Mesendoderm (in vitro differentiated cells): ENCODE measurements around the gene PSMD6.

Experiments used
- DNase-seq: peaks from one replicate; pipeline ENCODE4 v3.0.0; 2013
- H2AK5ac ChIP-seq: 2 replicates; pipeline ENCODE4 v1.6.1; 2013; ENCODE audit warnings: low read length, inconsistent platforms
- H2BK120ac ChIP-seq: 2 replicates; pipeline ENCODE4 v1.6.1; 2013; ENCODE audit warnings: low read depth, mild to moderate bottlenecking, low read length, moderate library complexity, mixed read lengths
- H2BK15ac ChIP-seq: replicated peaks from 2 replicates; pipeline ENCODE4 v1.6.1; 2013; ENCODE audit warnings: low read depth, mild to moderate bottlenecking, moderate library complexity
- H2BK5ac ChIP-seq: 2 replicates; pipeline ENCODE4 v1.6.1; 2013; ENCODE audit warnings: low read length, inconsistent platforms
- H3K18ac ChIP-seq: 2 replicates; pipeline ENCODE4 v1.6.1; 2013; ENCODE audit warnings: mild to moderate bottlenecking, low read length, mixed read lengths
- H3K23ac ChIP-seq: one replicate; pipeline ENCODE4 v1.6.1; 2013; ENCODE audit warnings: low read length
- H3K27ac ChIP-seq: 2 replicates; pipeline ENCODE4 v1.5.1; 2013; ENCODE audit warnings: low read depth, mild to moderate bottlenecking, inconsistent platforms, low read length, moderate library complexity
- H3K27me3 ChIP-seq: 2 replicates; pipeline ENCODE4 v1.6.1; 2013; ENCODE audit warnings: low read length, control low read depth, mild to moderate bottlenecking, inconsistent platforms; ENCODE audit not compliant: insufficient read depth, poor library complexity
- H3K36me3 ChIP-seq: 2 replicates; pipeline ENCODE4 v1.6.1; 2013; ENCODE audit warnings: low read length, inconsistent platforms; ENCODE audit not compliant: control insufficient read depth, insufficient read depth
- H3K4ac ChIP-seq: one replicate; pipeline ENCODE4 v1.6.1; 2013; ENCODE audit warnings: low read depth, mild to moderate bottlenecking, low read length, moderate library complexity
- H3K4me1 ChIP-seq: 2 replicates; pipeline ENCODE4 v1.6.1; 2013; ENCODE audit warnings: low read depth, low read length, inconsistent platforms; ENCODE audit not compliant: control insufficient read depth
- H3K4me2 ChIP-seq: 2 replicates; pipeline ENCODE4 v1.6.1; 2013; ENCODE audit warnings: low read length
- H3K4me3 ChIP-seq: 2 replicates; pipeline ENCODE4 v1.5.1; 2013; ENCODE audit warnings: mild to moderate bottlenecking, low read length
- H3K56ac ChIP-seq: one replicate; pipeline ENCODE4 v1.6.1; 2013; ENCODE audit warnings: low read length
- H3K79me1 ChIP-seq: 2 replicates; pipeline ENCODE4 v1.6.1; 2013; ENCODE audit warnings: low read length, inconsistent platforms
- H3K79me2 ChIP-seq: 2 replicates; pipeline ENCODE4 v1.6.1; 2013; ENCODE audit warnings: mild to moderate bottlenecking, low read length; ENCODE audit not compliant: control insufficient read depth, insufficient read depth
- H3K9ac ChIP-seq: 2 replicates; pipeline ENCODE4 v1.6.1; 2013; ENCODE audit warnings: low read length, inconsistent platforms
- H4K5ac ChIP-seq: one replicate; pipeline ENCODE4 v1.6.1; 2013; ENCODE audit warnings: low read length
- H4K8ac ChIP-seq: one replicate; pipeline ENCODE4 v1.6.1; 2013; ENCODE audit warnings: low read depth, mild to moderate bottlenecking, control low read depth, low read length, moderate library complexity
- WGBS: extraction: QIAGEN DNeasy Blood & Tissue Kit; methylation state at CpG from one replicate; pipeline ENCODE4 v1.1.7; 2013; ENCODE audit warnings: low lambda C conversion rate, missing lambda C conversion rate; ENCODE audit not compliant: insufficient coverage; ENCODE audit errors: extremely low coverage; 5-methylcytosine and 5-hydroxymethylcytosine counted together

PSMD6 gene

DNA sequence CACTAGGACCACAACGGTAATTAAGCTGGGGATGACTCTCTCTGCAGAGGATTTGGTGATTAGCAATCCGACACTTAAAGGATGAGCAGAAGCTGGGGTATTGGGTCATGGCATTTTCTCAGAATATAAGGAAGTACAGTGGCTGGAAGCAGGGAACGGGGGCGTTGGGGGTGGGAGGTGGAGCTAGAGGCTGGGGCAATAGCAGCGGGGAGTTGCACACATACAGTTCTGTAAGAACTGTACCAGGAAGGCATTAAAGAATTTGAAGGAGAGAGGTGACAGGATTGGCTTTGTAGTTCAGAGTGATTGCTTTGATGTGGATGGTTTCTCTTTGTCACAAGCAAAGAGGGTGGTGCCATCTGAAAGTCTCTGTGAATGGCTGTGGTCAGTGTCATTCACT, 28.2 kb downstream of the PSMD6 start:
- H3K27ac ChIP-seq, result no peak overlapping the region

DNA sequence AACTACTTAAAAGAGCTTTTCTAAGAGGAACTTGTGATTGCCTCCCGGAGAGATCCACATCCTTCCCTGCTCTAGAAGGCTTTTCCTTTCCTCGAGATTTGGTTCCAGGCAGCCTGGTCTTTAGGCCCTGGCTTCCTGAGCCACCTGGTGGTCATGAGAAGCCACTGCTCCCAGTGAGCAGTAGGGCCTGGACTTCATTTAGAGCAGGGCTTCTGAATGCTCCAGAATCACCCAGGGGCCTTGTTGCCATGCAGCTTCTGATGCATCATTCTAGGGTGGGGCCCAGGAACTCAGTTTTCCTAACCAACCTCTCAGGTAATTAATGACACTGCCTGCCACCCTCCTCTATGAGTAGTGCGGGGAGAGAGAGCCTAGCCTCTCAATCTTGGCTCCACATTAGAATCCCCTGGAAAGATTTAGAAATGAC, 29.6 kb downstream of the PSMD6 start:
- whole genome bisulfite sequencing, result no CpG with 5 or more reads among the region's 3 CpGs
- Histone ChIP-seq H2BK15ac (no peak overlapping the region), H3K36me3 (peaks cover 15% of the 10 kb centered on the region), H3K4ac (no peak overlapping the region), H3K4me1 (peaks cover 2% of the 10 kb centered on the region), H3K9ac (no peak overlapping the region), H3K27me3 (no peaks in the 10 kb centered on the region), H2BK120ac (no peak overlapping the region), H3K23ac (no peak overlapping the region), H3K56ac (no peak overlapping the region), H3K79me1 (no peaks in the 10 kb centered on the region), H3K79me2 (no peaks in the 10 kb centered on the region), H3K18ac (no peak overlapping the region), H3K4me3 (no peak overlapping the region), H2BK5ac (no peak overlapping the region), H3K4me2 (no peak overlapping the region), H4K5ac (no peak overlapping the region), H4K8ac (no peak overlapping the region), H2AK5ac (no peak overlapping the region), H3K27ac (no peak overlapping the region)
- DNase-seq, result peak; percentile 93

More for the DNA sequence above, 28.2 kb downstream of the PSMD6 start:
- H2BK5ac ChIP-seq, result no peak overlapping the region
- no peak overlapping the region for H4K8ac ChIP-seq
- H3K4me2 ChIP-seq, result no peak overlapping the region
- no peak overlapping the region for H4K5ac ChIP-seq
- H3K18ac ChIP-seq, result no peak overlapping the region
- no peak overlapping the region for H3K9ac ChIP-seq
- peaks cover 12% of the 10 kb centered on the region for H3K36me3 ChIP-seq
- peaks cover 9% of the 10 kb centered on the region for H3K4me1 ChIP-seq
- no peak overlapping the region for H3K23ac ChIP-seq
- no peak for DNase-seq
- H2BK15ac ChIP-seq, result no peak overlapping the region
- no peak overlapping the region for H2AK5ac ChIP-seq
- no peak overlapping the region for H3K4me3 ChIP-seq
- no peak overlapping the region for H2BK120ac ChIP-seq
- no peaks in the 10 kb centered on the region for H3K27me3 ChIP-seq
- WGBS, result no CpG with 5 or more reads among the region's 5 CpGs
- no peaks in the 10 kb centered on the region for H3K79me2 ChIP-seq
- H3K79me1 ChIP-seq, result no peaks in the 10 kb centered on the region
- H3K56ac ChIP-seq, result no peak overlapping the region
- H3K4ac ChIP-seq, result no peak overlapping the region

DNA sequence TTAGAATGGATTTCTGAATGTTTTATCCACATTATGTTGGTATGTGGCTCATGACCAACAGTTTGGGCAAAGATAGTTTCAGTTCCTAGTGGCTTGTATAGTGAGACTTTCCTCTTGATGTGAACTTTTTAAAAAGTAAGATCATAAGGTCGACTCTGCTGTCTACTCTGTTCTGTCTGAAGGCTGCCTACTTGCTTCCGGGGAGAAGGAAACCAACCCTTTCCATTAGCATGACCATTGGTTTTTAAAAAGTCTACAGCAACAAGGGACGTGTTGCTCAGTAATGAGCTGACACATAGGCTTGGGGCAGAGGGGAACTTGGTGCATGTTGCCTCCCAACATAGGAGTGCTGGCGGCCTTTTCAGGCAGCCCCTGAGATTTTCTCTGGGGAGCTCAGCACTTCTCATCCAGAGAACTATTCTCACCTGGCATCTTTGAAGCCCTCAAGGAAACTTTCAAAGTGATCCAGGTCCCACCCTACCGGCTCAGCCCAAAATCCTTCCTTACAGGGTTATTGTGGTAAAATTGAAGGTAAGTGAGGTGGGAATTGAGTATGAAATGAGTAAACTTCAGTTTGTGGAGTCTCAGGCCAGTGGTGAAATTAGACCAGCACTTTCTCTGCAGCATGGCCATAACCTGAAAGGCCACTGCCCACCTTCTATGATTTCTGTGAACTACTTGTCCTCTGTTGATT, 30.6 kb downstream of the PSMD6 start:
- no peak overlapping the region for H3K4me3 ChIP-seq
- no peak overlapping the region for H4K5ac ChIP-seq
- H2BK5ac ChIP-seq, result no peak overlapping the region
- H4K8ac ChIP-seq, result no peak overlapping the region
- peak overlapping the region; percentile 27 for H3K56ac ChIP-seq
- H3K27me3 ChIP-seq, result no peaks in the 10 kb centered on the region
- peak overlapping the region; percentile 10 for H3K9ac ChIP-seq
- no peak for DNase-seq
- H3K4me2 ChIP-seq, result no peak overlapping the region
- H3K23ac ChIP-seq, result no peak overlapping the region
- H3K4me1 ChIP-seq, result peaks cover 2% of the 10 kb centered on the region
- no peak overlapping the region for H2BK120ac ChIP-seq
- WGBS, result no CpG with 5 or more reads among the region's 5 CpGs
- no peak overlapping the region for H2BK15ac ChIP-seq
- no peak overlapping the region for H2AK5ac ChIP-seq
- H3K27ac ChIP-seq, result no peak overlapping the region
- no peaks in the 10 kb centered on the region for H3K79me1 ChIP-seq
- H3K18ac ChIP-seq, result no peak overlapping the region
- no peak overlapping the region for H3K4ac ChIP-seq
- H3K36me3 ChIP-seq, result peaks cover 13% of the 10 kb centered on the region
- H3K79me2 ChIP-seq, result no peaks in the 10 kb centered on the region

DNA sequence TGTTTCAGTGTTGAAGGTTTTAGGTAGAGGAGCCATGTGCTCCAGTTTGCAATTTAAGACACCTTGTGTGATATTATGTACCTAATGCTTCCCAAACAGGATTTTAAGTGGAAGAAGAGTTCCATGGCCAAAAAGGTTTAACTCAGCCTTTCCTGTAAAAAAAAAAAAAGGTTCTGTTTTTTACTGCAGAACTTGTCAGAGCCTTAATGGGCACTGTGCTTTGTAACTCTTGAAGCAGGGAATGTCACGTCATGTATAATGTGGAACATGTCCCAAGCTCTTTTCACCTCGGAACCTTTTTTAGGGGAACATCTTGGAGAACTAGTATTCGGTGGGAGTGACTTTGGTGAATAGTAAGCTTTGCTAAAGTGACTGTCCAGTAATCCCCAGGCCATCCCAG, 31.6 kb downstream of the PSMD6 start:
- Histone ChIP-seq H3K4me1 (peaks cover 2% of the 10 kb centered on the region), H3K4ac (no peak overlapping the region), H2BK120ac (no peak overlapping the region), H2BK15ac (no peak overlapping the region), H4K8ac (no peak overlapping the region), H3K18ac (no peak overlapping the region), H3K4me3 (no peak overlapping the region), H3K79me2 (no peaks in the 10 kb centered on the region), H3K27me3 (no peaks in the 10 kb centered on the region), H2AK5ac (no peak overlapping the region), H3K79me1 (no peaks in the 10 kb centered on the region), H3K9ac (no peak overlapping the region), H3K56ac (no peak overlapping the region), H4K5ac (no peak overlapping the region), H3K4me2 (no peak overlapping the region), H3K36me3 (peaks cover 12% of the 10 kb centered on the region), H2BK5ac (no peak overlapping the region), H3K27ac (no peak overlapping the region), H3K23ac (no peak overlapping the region)
- DNase-seq, result no peak
- no CpG with 5 or more reads among the region's 3 CpGs for WGBS

DNA sequence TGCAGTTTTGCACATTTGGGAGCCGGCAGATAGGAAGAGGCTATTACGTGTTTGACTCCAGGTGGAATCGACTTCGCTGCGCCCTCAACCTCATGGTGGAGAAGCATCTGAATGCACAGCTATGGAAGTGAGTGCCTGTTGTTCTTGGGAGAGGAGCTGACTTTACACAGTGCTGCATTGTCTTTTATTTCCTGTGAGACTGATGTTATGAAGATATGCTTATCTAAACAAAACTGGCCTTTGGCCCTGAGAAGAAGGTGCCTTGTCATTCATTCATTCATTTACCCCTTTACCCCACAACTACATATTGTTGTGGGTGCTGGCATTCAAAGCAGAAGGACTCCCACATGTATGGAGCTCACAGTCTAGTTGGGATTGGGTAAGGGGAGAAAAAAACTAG, 32.6 kb downstream of the PSMD6 start:
- Histone ChIP-seq H3K79me1 (no peaks in the 10 kb centered on the region), H2BK5ac (no peak overlapping the region), H3K27me3 (no peaks in the 10 kb centered on the region), H2BK120ac (no peak overlapping the region), H3K4me2 (no peak overlapping the region), H3K36me3 (peaks cover 9% of the 10 kb centered on the region), H3K4me1 (peaks cover 2% of the 10 kb centered on the region), H3K4ac (no peak overlapping the region), H3K4me3 (no peak overlapping the region), H3K18ac (no peak overlapping the region), H3K23ac (no peak overlapping the region), H3K27ac (no peak overlapping the region), H3K79me2 (no peaks in the 10 kb centered on the region), H3K9ac (no peak overlapping the region), H2BK15ac (no peak overlapping the region), H4K5ac (no peak overlapping the region), H3K56ac (no peak overlapping the region), H4K8ac (no peak overlapping the region), H2AK5ac (no peak overlapping the region)
- WGBS, result no CpG with 5 or more reads among the region's 5 CpGs
- no peak for DNase-seq

DNA sequence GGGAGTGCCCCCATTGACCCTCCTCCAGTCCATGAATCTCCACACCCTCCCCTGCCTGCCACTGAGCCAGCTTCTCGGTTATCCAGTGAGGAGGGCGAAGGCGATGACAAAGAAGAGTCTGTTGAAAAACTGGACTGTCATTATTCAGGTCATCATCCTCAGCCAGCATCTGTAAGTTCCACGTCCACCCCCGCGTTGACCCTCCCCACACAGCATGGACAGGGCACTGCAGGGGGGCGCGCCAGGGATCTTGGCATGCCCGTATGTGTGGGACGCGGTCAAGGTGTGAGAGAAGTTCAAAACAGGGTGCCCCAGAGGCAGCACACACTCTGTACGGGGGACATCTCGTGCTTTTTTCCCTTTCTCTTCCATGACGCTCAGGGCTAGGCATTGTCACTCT, 33.1 kb downstream of the PSMD6 start:
- Histone ChIP-seq H3K23ac (no peak overlapping the region), H3K4me3 (no peak overlapping the region), H2BK120ac (no peak overlapping the region), H3K79me1 (no peaks in the 10 kb centered on the region), H3K9ac (no peak overlapping the region), H3K27ac (no peak overlapping the region), H3K4me1 (peaks cover 2% of the 10 kb centered on the region), H3K56ac (no peak overlapping the region), H2BK15ac (no peak overlapping the region), H2BK5ac (no peak overlapping the region), H3K4me2 (no peak overlapping the region), H2AK5ac (no peak overlapping the region), H3K79me2 (no peaks in the 10 kb centered on the region), H3K27me3 (no peaks in the 10 kb centered on the region), H4K5ac (no peak overlapping the region), H3K4ac (no peak overlapping the region), H3K18ac (no peak overlapping the region), H3K36me3 (peaks cover 5% of the 10 kb centered on the region), H4K8ac (no peak overlapping the region)
- DNase-seq, result no peak
- no CpG with 5 or more reads among the region's 14 CpGs for WGBS
